Coronary artery (tissue), 2 donors: ENCODE measurements around the gene NCKAP5.

Experiments used
- DNase-seq: peaks from one replicate; pipeline ENCODE4 v3.0.0-alpha.2; 2017; ENCODE audit warnings: low spot score
- H3K27ac ChIP-seq, 2 donors: fragments of 200-600 bp; sonication (generic); one replicate each; pipeline ENCODE4 v1.5.1; 2016 to 2019
- H3K4me3 ChIP-seq: fragments of 200-600 bp; sonication (generic); 2 replicates; pipeline ENCODE4 v1.5.1; 2016; ENCODE audit warnings: mild to moderate bottlenecking, moderate library complexity
- CTCF ChIP-seq: fragments of 200-600 bp; sonication (generic); IDR thresholded peaks from one replicate; pipeline ENCODE4 v1.5.1; 2019; ENCODE audit warnings: antibody characterized with exemption

Gene NCKAP5

GRCh38 chr2:132897111-132897510 is 671.2 kb downstream of the NCKAP5 start:
- Histone ChIP-seq H3K4me3 (no peak overlapping the region), H3K27ac (no peak overlapping the region)
- no peak for TF ChIP-seq CTCF
- no peak for DNase-seq

GRCh38 chr2:132896073-132896472 is 672.2 kb downstream of the NCKAP5 start:
- Histone ChIP-seq H3K27ac (no peak overlapping the region), H3K4me3 (no peak overlapping the region)
- DNase-seq: no peak
- no peak for TF ChIP-seq CTCF

GRCh38 chr2:132891498-132891897 is 676.8 kb downstream of the NCKAP5 start:
- TF ChIP-seq CTCF: no peak
- Histone ChIP-seq H3K4me3 (no peak overlapping the region), H3K27ac (no peak overlapping the region)
- DNase-seq: no peak

GRCh38 chr2:132886574-132886973 is 681.7 kb downstream of the NCKAP5 start:
- DNase-seq: no peak
- Histone ChIP-seq H3K27ac (no peak overlapping the region), H3K4me3 (no peak overlapping the region)
- no peak for TF ChIP-seq CTCF

- no peak overlapping the region for H3K27ac ChIP-seq
- H3K4me3 ChIP-seq: no peak overlapping the region
- TF ChIP-seq CTCF: no peak
- DNase-seq: no peak
Observed at GRCh38 chr2:132884705-132885104, 683.6 kb downstream of the NCKAP5 start.

GRCh38 chr2:132884292-132884691 is 684.0 kb downstream of the NCKAP5 start:
- no peak for TF ChIP-seq CTCF
- Histone ChIP-seq H3K27ac (no peak overlapping the region), H3K4me3 (no peak overlapping the region)
- no peak for DNase-seq

GRCh38 chr2:132883430-132883829 is 684.8 kb downstream of the NCKAP5 start:
- TF ChIP-seq CTCF: no peak
- Histone ChIP-seq H3K4me3 (no peak overlapping the region), H3K27ac (no peak overlapping the region)
- DNase-seq: no peak
